Measurements from ENCODE around the gene CHSY1. TPM values are rescaled to one million over a fixed set of nuclear protein-coding genes. Genes with fewer than 3 reads are reported as not detected.

Gene CHSY1
- total and polyA plus RNA-seq, 10 of the 15 experiments (the other 5 are each of a cell fraction or from before 2014, with no cell fraction given) = 1.4 to 31.2 (median 10.5) TPM

- Histone ChIP-seq H3K9ac (ENCODE audit: control insufficient read depth, insufficient read depth, low read length) (no peak overlapping the region), H3K27ac (ENCODE audit: control insufficient read depth, insufficient read depth) (peak overlapping the region; percentile 53), H3K9me3 (replicated peaks; ENCODE audit: control insufficient read depth, insufficient read depth, low read length) (no peaks in the 10 kb centered on the region), H3K4me2 (ENCODE audit: control insufficient read depth, insufficient read depth) (peak overlapping the region; percentile 73), H3K27me3 (replicated peaks in 1 of 2; ENCODE audit: control insufficient read depth in 2 of 2, insufficient read depth in 2 of 2, low read length in 1 of 2) (no peaks in the 10 kb centered on the region), H3K36me3 (ENCODE audit: control insufficient read depth in 2 of 2, insufficient read depth in 2 of 2, low read length in 1 of 2) (no peaks in the 10 kb centered on the region), H3K79me2 (ENCODE audit: control insufficient read depth, insufficient read depth, low read length) (no peaks in the 10 kb centered on the region), H4K20me1 (ENCODE audit: control insufficient read depth, insufficient read depth) (no peaks in the 10 kb centered on the region), H3K4me1 (ENCODE audit: control insufficient read depth, insufficient read depth, low read length) (peaks cover 17% of the 10 kb centered on the region), H2AFZ (ENCODE audit: control insufficient read depth, low read depth, low read length) (peak overlapping the region; percentile 75), H3K4me3 (no peak overlapping the region)
- ChIA-PET RAD21 (ENCODE audit: unreplicated experiment) (interaction anchor here (0.9 to 2.8 kb wide), 14 partner anchors 18 to 102 kb away, joined by 3 to 12 read pairs (median 5); partner anchors contain the start of gene CHSY1), POLR2A (interaction anchor here (0.9 to 1.9 kb wide), 7 partner anchors 10 to 87 kb away, joined by 3 to 5 read pairs (median 5); no protein-coding TSS in a partner anchor), SMC1A (ENCODE audit: uncharacterized antibody, unreplicated experiment) (interaction anchor here (0.8 to 2.6 kb wide), 16 partner anchors 10 to 102 kb away, joined by 3 to 21 read pairs (median 4); partner anchors contain the start of gene CHSY1), CTCF (interaction anchor here (0.5 to 2.0 kb wide), 11 partner anchors 19 to 519 kb away, joined by 3 to 8 read pairs (median 4); partner anchors contain the start of gene CHSY1)
- peak; percentile 94 for FAIRE-seq
- intact Hi-C loops (cut with micrococcal nuclease; ENCODE audit: unreplicated experiment) = loop anchor here (2.0 kb wide), 2 partner anchors 30 to 32 kb away; no protein-coding TSS in a partner anchor
- DNase-seq (ENCODE audit: low read depth, low spot score) = peak; percentile 84
- in situ Hi-C loops (cut with MboI) = no loop called here
- no TSS peak for BruUV-seq (replicated peaks)
- WGBS (ENCODE audit: insufficient coverage, insufficient replicate concordance, low lambda C conversion rate, missing lambda C conversion rate) = 7% methylated on average over 21 of the region's 21 CpGs
- ATAC-seq = peak; percentile 86
- peak; percentile 40 to 75; a peak in 2 of 4 replicates for TF ChIP-seq EP300 (IDR thresholded peaks at IDR 0.05; ENCODE audit: borderline replicate concordance in 1 of 2, control insufficient read depth in 1 of 2, low read depth in 2 of 2, low read length in 2 of 2)
- peak; percentile 46; the same call in 1 of the 2 replicates for TF ChIP-seq RB1 (IDR thresholded peaks at IDR 0.05; ENCODE audit: borderline replicate concordance)
- TF ChIP-seq SRF (IDR thresholded peaks at IDR 0.05; ENCODE audit: low read depth in 2 of 2, low read length in 2 of 2) = no peak
- 0 out of 2 replicates have a peak, but pooled peaks have one; percentile 47 for TF ChIP-seq EED (IDR thresholded peaks at IDR 0.05; ENCODE audit: low read depth)
- TF ChIP-seq MEF2B (IDR thresholded peaks at IDR 0.05; ENCODE audit: partially characterized antibody, poor library complexity, severe bottlenecking) = peak; percentile 99
- no peak for TF ChIP-seq CHD1 (IDR thresholded peaks at IDR 0.05; ENCODE audit: low read depth, low read length)
- peak; percentile 91 for TF ChIP-seq SKIL (IDR thresholded peaks at IDR 0.05; ENCODE audit: low read depth, poor library complexity, severe bottlenecking)
- no peak for TF ChIP-seq SMAD5 (IDR thresholded peaks at IDR 0.05; ENCODE audit: low read depth)
- peak; percentile 55; the same call in 1 of the 2 replicates for TF ChIP-seq NKRF (conservative IDR thresholded peaks at IDR 0.05)
- TF ChIP-seq SP1 (IDR thresholded peaks at IDR 0.05; ENCODE audit: low read depth, low read length) = peak; percentile 22
- no peak for TF ChIP-seq STAT1 (conservative IDR thresholded peaks at IDR 0.05)
- peak; percentile 92 for TF ChIP-seq CREM (IDR thresholded peaks at IDR 0.05; ENCODE audit: low read depth)
- peak in 1 of 2 experiments; percentile 84; a peak in 2 of 4 replicates for TF ChIP-seq ETV6 (conservative IDR thresholded peaks at IDR 0.05 in 1 of 2, IDR thresholded peaks at IDR 0.05 in 1 of 2; ENCODE audit: borderline replicate concordance in 1 of 2, low read depth in 1 of 2)
- TF ChIP-seq GATAD2B (conservative IDR thresholded peaks at IDR 0.05; ENCODE audit: low read depth) = peak; percentile 67
- peak; percentile 37; the same call in 1 of the 2 replicates for TF ChIP-seq NBN (IDR thresholded peaks at IDR 0.05)
- 0 out of 2 replicates have a peak, but pooled peaks have one; percentile 21 for TF ChIP-seq LARP7 (IDR thresholded peaks at IDR 0.05)
- peak; percentile 61 for TF ChIP-seq GABPA (IDR thresholded peaks at IDR 0.05; ENCODE audit: low read depth)
- peak; percentile 99 for TF ChIP-seq ATF7 (IDR thresholded peaks at IDR 0.05; ENCODE audit: low read depth)
Measured at GRCh38 chr15:101156509-101157159, 95.2 kb downstream of the CHSY1 start.

Measured in GM12878 (cell line).